Smooth muscle cell (in vitro differentiated cells): ENCODE data around the gene DLG4. TPM values are rescaled to one million over a fixed set of nuclear protein-coding genes. Genes with fewer than 3 reads are reported as not detected.

ENCODE experiments used
- DNase-seq: peaks from one replicate; lab custom pipeline; 2025; ENCODE audit not compliant: unreplicated experiment; lab: John Stamatoyannopoulos, UW
- H2AFZ ChIP-seq: fragments of 200-600 bp; sonication (generic); 2 replicates; pipeline ENCODE4 v1.6.0; 2016; ENCODE audit warnings: antibody characterized with exemption, low read depth, mild to moderate bottlenecking
- H3F3A ChIP-seq: fragments of 200-600 bp; sonication (generic); 2 replicates; pipeline ENCODE4 v1.6.0; 2017; ENCODE audit warnings: antibody characterized with exemption, low read depth
- H3K27ac ChIP-seq: fragments of 200-600 bp; sonication (generic); 2 replicates; pipeline ENCODE4 v1.5.1; 2016; ENCODE audit warnings: low read depth, mild to moderate bottlenecking
- H3K27me3 ChIP-seq: fragments of 200-600 bp; sonication (generic); 2 replicates; pipeline ENCODE4 v1.6.1; 2016; ENCODE audit warnings: low read depth, mild to moderate bottlenecking
- H3K36me3 ChIP-seq: fragments of 200-600 bp; sonication (generic); 2 replicates; pipeline ENCODE4 v1.5.1; 2016; ENCODE audit warnings: low read depth
- H3K4me1 ChIP-seq: fragments of 200-600 bp; sonication (generic); 2 replicates; pipeline ENCODE4 v1.5.1; 2016; ENCODE audit warnings: low read depth
- H3K4me2 ChIP-seq: fragments of 200-600 bp; sonication (generic); 2 replicates; pipeline ENCODE4 v1.6.0; 2016; ENCODE audit warnings: mild to moderate bottlenecking
- H3K4me3 ChIP-seq: fragments of 200-600 bp; sonication (generic); 2 replicates; pipeline ENCODE4 v1.5.1; 2016; ENCODE audit warnings: mild to moderate bottlenecking
- H3K79me2 ChIP-seq: fragments of 200-600 bp; sonication (generic); 2 replicates; pipeline ENCODE4 v1.6.0; 2016; ENCODE audit warnings: low read depth, mild to moderate bottlenecking
- H3K9ac ChIP-seq: fragments of 200-600 bp; sonication (generic); 2 replicates; pipeline ENCODE4 v1.6.0; 2016; ENCODE audit warnings: low read depth
- H3K9me3 ChIP-seq: fragments of 200-600 bp; sonication (generic); replicated peaks from 2 replicates; pipeline ENCODE4 v1.5.1; 2016; ENCODE audit warnings: low read depth
- H4K20me1 ChIP-seq: fragments of 200-600 bp; sonication (generic); 2 replicates; pipeline ENCODE4 v1.6.0; 2016; ENCODE audit warnings: low read depth
- WGBS: methylation state at CpG from one replicate; pipeline ENCODE4 v1.1.7; 2016; ENCODE audit warnings: low lambda C conversion rate; 5-methylcytosine and 5-hydroxymethylcytosine counted together
- polyA plus RNA-seq: library from polyadenylated mRNA; unstranded; fragments of >200 nt; fragmentation: Nextera tagmentation; extraction: Ambion mirVana; gene quantifications from 2 replicates; pipeline ENCODE4 v1.2.1, GENCODE V29; 2016
- total RNA-seq: library from RNA; depleted of rRNA; stranded (reverse); fragments of >200 nt; gene quantifications from 2 replicates; pipeline ENCODE4 v1.2.3, GENCODE V29; 2014
- TF ChIP-seq, protein P1 (sequence below): fragments of 200-600 bp; sonication (generic); IDR thresholded peaks from 2 replicates; pipeline ENCODE4 v1.5.1; 2017; ENCODE audit warnings: borderline replicate concordance, mild to moderate bottlenecking, antibody characterized with exemption; ENCODE audit not compliant: insufficient read depth, poor library complexity, severe bottlenecking

Gene DLG4
- total and polyA plus RNA-seq, 2 experiments from 2014 or later = 2.3 to 9.4 TPM

DNA sequence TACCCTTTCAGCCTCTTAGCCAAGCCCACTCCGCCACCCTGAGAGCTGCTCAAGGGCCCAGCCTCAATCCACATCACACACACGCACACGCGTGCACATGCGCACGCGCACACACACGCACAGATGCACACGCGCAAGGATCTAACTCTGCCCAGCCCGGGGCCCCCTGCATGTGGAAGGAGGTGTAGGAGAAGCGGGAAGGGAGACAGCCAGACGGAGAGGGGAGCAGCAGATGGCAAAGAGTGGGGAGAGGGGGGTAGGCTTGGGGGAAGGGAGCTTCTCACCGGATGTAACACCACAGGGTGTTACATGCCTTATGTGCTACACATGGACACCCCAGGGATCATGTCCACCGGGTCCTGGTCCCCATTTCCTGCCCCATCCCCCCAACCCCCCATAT is 15.3 kb downstream of the DLG4 start:
- Histone ChIP-seq H3K4me2 (peak overlapping the region; percentile 80), H3K27ac (peak overlapping the region; percentile 11), H3F3A (no peaks in the 10 kb centered on the region), H3K4me3 (peak overlapping the region; percentile 55), H3K36me3 (no peaks in the 10 kb centered on the region), H3K79me2 (peaks cover 17% of the 10 kb centered on the region), H3K27me3 (no peaks in the 10 kb centered on the region), H2AFZ (no peak overlapping the region), H4K20me1 (peaks cover 42% of the 10 kb centered on the region), H3K9me3 (no peaks in the 10 kb centered on the region), H3K9ac (peak overlapping the region; percentile 47), H3K4me1 (peaks cover 28% of the 10 kb centered on the region)
- WGBS = 95% methylated on average over 14 of the region's 15 CpGs
- TF ChIP-seq, protein P1, sequence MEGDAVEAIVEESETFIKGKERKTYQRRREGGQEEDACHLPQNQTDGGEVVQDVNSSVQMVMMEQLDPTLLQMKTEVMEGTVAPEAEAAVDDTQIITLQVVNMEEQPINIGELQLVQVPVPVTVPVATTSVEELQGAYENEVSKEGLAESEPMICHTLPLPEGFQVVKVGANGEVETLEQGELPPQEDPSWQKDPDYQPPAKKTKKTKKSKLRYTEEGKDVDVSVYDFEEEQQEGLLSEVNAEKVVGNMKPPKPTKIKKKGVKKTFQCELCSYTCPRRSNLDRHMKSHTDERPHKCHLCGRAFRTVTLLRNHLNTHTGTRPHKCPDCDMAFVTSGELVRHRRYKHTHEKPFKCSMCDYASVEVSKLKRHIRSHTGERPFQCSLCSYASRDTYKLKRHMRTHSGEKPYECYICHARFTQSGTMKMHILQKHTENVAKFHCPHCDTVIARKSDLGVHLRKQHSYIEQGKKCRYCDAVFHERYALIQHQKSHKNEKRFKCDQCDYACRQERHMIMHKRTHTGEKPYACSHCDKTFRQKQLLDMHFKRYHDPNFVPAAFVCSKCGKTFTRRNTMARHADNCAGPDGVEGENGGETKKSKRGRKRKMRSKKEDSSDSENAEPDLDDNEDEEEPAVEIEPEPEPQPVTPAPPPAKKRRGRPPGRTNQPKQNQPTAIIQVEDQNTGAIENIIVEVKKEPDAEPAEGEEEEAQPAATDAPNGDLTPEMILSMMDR = no peak
- DNase-seq = no peak

- H3K9ac ChIP-seq = no peak overlapping the region
- peaks cover 19% of the 10 kb centered on the region for H3K4me1 ChIP-seq
- WGBS = 95% methylated on average over 16 of the region's 16 CpGs
- H3F3A ChIP-seq = no peaks in the 10 kb centered on the region
- H3K27ac ChIP-seq = no peak overlapping the region
- peaks cover 32% of the 10 kb centered on the region for H4K20me1 ChIP-seq
- H3K4me2 ChIP-seq = no peak overlapping the region
- H3K79me2 ChIP-seq = peaks cover 7% of the 10 kb centered on the region
- TF ChIP-seq, protein P1 = no peak
- no peaks in the 10 kb centered on the region for H3K9me3 ChIP-seq
- no peak for DNase-seq
- H3K36me3 ChIP-seq = no peaks in the 10 kb centered on the region
- H3K27me3 ChIP-seq = no peaks in the 10 kb centered on the region
- no peak overlapping the region for H3K4me3 ChIP-seq
- H2AFZ ChIP-seq = no peak overlapping the region
These were observed 16.2 kb downstream of the DLG4 start for GRCh38 chr17:7203391-7203790.

DNA sequence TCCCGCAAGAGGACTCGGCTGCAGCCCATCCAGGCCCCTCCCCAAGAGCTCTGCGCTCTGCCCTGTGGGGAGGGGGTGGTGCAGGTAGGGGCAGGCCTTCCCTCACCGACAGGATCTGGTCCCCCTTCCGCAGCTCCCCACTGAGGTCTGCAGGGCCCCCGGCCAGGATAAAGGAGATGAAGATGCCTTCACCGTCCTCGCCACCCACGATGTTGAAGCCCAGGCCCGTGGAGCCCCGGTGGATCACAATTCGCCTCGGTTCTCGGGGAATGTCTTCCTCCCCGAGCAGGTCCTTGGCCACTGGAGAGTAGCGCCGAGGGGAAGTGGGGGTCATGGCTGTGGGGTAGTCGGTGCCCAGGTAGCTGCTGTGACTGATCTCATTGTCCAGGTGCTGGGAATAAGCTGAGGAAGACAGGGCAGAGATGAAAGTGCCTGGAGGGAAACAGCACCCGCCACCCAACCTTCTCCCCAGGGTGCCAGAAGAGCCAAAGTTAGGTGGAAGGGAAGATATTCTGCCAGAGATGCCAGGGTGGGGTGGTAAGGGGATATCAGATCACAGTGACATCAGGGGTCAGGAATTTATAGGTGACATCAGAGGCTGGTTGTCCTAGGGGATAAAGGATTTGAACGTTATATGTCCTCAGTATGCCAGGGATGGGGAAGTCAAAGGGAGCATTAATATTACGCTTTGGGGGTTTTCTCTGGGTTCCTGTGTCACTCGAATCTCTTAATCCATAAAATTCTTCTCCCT is 22.8 kb downstream of the DLG4 start:
- Histone ChIP-seq H3K36me3 (no peaks in the 10 kb centered on the region), H3K9ac (no peak overlapping the region), H3K27ac (no peak overlapping the region), H3K79me2 (no peaks in the 10 kb centered on the region), H3K4me2 (no peak overlapping the region), H3K9me3 (no peaks in the 10 kb centered on the region), H2AFZ (no peak overlapping the region), H3F3A (no peaks in the 10 kb centered on the region), H3K4me1 (no peaks in the 10 kb centered on the region), H3K27me3 (no peaks in the 10 kb centered on the region), H4K20me1 (no peaks in the 10 kb centered on the region), H3K4me3 (no peak overlapping the region)
- WGBS = 96% methylated on average over 22 of the region's 22 CpGs
- DNase-seq = no peak
- TF ChIP-seq, protein P1 = no peak

DNA sequence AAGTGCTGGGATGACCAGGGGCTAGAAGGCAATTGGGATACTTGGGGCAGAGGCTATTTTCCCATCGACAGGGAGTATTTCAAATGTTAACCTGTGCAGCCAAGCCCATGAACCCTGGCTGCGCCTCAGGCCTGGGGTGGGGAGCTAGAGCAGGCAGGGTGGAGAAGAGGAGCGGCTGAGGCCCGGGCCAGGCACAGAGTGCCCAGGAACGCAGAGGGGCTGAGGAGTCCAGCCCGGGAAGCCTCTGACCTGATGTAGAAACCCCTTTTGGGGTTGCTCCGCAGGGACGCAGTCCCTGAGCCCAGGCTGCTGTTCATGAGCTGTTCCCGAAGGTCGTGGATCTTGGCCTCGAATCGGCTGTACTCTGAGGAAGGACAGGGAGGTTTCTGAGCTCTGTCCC is 23.7 kb downstream of the DLG4 start:
- H3K36me3 ChIP-seq = no peaks in the 10 kb centered on the region
- WGBS = over 99% methylated on average over 12 of the region's 12 CpGs
- H3K9ac ChIP-seq = no peak overlapping the region
- no peaks in the 10 kb centered on the region for H3F3A ChIP-seq
- no peaks in the 10 kb centered on the region for H3K4me1 ChIP-seq
- H3K4me3 ChIP-seq = no peak overlapping the region
- no peak overlapping the region for H2AFZ ChIP-seq
- DNase-seq = no peak
- no peaks in the 10 kb centered on the region for H3K79me2 ChIP-seq
- H3K4me2 ChIP-seq = no peak overlapping the region
- H3K9me3 ChIP-seq = no peaks in the 10 kb centered on the region
- H3K27ac ChIP-seq = no peak overlapping the region
- TF ChIP-seq, protein P1 = no peak
- no peaks in the 10 kb centered on the region for H3K27me3 ChIP-seq
- no peaks in the 10 kb centered on the region for H4K20me1 ChIP-seq
